HG03066 (cell line): ENCODE data around the gene GGN.
A peak's percentile ranks its signal among the peaks of the same experiment; 100 is the strongest.
"Not testable (repeated sequence)": the region's sequence is repeated elsewhere in the genome, so short reads cannot be mapped to it uniquely, and the experiment has no call there.

Source experiments
- ATAC-seq: cut with Tn5 transposase; IDR thresholded peaks from one replicate; pipeline ENCODE4 v1.9.1; 2021; ENCODE audit warnings: low read depth; ENCODE audit not compliant: unreplicated experiment

The GGN gene

GRCh38 chr19:38367041-38367440 lies 20.8 kb downstream of the GGN start:
- ATAC-seq, result no peak

DNA sequence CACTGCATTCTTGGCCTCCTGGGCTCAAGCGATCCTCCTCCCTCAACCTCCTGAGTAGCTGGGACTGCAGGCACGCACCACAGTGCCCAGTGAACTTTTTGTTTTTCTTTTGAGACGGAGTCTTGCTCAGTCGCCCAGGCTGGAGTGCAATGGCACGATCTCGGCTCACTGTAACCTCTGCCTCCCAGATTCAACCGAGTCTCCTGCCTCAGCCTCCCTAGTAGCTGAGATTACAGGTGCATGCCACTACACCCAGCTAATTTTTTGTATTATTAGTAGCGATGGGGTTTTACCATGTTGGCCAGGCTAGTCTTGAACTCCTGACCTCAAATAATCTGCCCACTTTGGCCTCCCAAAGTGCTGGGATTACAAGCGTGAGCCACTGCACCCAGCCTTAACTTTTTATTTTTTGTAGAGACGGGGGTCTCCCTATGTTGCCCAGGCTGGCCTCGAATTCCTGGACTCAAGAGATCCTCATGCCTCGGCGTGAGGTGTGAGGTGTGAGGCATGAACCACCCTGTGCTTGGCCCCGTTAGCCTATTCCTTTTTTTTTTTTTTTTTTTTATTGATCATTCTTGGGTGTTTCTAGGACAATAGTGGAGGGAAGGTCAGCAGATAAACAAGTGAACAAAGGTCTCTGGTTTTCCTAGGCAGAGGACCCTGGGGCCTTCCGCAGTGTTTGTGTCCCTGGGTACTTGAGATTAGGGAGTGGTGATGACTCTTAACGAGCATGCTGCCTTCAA lies 24.7 kb downstream of the GGN start:
- ATAC-seq, result not testable (repeated sequence)

- ATAC-seq, result no peak
These were observed 25.5 kb downstream of the GGN start for GRCh38 chr19:38362076-38362945.

- ATAC-seq, result no peak
These were observed 26.2 kb downstream of the GGN start for GRCh38 chr19:38361633-38362075.

GRCh38 chr19:38360839-38361631 lies 26.8 kb downstream of the GGN start:
- ATAC-seq, result no peak

DNA sequence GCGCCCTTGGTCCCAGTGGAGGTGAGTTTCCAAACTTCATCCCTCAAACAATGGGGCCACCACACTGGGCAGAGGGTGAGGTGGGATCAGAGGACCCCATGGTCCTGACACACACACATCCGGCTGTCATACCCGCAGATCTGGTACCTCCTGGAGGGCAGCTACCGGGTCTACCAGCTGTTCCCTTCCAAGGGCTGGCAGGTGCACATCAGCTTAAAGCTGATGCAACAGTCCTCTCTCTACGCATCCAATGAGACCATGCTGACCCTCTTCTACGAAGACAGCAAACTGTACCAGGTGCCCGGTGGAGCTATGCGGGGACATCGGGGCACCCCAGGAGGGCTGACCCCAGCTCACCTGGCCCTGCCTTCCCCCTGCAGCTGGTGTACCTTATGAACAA lies 27.5 kb downstream of the GGN start:
- no peak for ATAC-seq

DNA sequence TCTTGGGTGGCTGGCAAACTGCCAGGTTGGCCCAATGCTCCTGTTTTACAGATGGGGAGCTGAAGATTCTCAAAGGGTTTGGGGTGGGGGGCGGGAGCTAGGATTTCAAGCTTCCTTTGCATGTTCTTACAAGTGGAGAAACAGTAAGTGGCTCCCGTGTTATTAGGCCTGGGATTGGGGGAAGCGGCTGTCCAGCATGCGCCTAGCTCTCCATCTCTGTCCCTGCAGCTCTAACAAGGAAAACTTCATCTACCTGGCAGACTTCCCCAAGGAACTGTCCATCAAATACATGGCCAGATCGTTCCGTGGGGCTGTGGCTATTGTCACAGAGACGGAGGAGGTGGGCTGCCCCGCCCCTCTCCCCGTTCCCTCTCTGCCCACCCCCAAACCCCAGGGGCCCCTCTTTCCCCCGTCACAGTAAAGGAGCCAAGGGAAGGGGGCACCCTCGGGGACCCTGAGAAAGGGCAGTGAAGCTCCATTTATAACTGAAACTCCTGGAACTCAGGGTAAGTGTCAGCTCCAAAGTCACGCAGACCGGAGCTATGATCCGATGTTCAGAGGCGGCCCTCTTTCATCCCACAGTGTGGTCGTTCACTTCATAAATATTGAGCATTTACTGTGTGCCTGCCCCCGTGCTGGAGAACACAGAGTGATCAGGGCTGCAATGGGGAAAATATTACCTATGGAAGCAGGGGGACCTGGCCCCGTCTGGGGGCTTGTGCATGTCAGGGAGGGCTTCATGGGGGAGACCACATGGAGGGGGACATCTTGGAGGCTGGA lies 28.4 kb downstream of the GGN start:
- no peak for ATAC-seq

- ATAC-seq, result no peak
These were observed 29.8 kb downstream of the GGN start for GRCh38 chr19:38358071-38358470.

- no peak for ATAC-seq
These were observed 31.8 kb downstream of the GGN start for GRCh38 chr19:38355728-38356725.

GRCh38 chr19:38352611-38353010 lies 35.2 kb downstream of the GGN start:
- ATAC-seq, result no peak

GRCh38 chr19:38351865-38352395 lies 35.9 kb downstream of the GGN start:
- no peak for ATAC-seq

DNA sequence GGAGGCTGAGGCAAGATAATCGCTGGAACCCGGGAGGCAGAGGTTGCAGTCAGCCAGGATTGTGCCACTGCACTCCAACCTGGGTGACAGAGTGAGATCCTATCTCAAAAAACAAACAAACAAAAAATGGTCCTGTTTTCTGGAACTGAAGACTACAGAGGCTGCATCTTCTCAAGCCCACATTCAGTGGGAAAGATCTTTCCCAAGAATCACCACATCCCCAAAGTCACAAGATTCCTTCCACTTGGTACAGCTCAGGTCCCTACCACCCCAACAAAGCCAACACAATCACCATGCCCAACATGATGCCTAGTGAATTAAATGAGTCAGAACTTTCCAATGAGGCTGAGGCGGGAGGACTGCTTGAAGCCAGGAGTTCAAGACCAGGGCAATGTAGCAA lies 37.0 kb downstream of the GGN start:
- ATAC-seq, result no peak

GRCh38 chr19:38346837-38347236 lies 41.0 kb downstream of the GGN start:
- ATAC-seq, result no peak

DNA sequence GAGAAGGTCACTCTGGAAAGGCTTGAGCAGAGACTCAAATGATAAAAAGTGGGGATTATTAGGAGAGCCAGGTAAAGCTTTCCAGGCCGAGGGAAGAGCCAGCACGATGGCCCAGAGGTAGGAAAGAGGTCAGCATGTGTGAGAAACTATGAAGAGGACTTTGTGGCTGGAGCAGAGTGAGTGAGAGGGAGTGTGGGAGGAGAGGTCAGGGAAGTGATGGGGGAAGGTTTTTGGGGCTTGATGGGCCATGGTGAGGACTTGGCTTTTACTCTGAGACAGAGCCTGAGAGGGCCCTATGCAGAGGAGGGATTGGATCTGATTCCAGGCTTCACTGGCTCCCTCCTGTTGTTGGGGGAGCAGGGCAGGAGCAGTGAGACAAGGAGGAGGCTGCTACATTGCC lies 46.9 kb downstream of the GGN start:
- ATAC-seq, result no peak

DNA sequence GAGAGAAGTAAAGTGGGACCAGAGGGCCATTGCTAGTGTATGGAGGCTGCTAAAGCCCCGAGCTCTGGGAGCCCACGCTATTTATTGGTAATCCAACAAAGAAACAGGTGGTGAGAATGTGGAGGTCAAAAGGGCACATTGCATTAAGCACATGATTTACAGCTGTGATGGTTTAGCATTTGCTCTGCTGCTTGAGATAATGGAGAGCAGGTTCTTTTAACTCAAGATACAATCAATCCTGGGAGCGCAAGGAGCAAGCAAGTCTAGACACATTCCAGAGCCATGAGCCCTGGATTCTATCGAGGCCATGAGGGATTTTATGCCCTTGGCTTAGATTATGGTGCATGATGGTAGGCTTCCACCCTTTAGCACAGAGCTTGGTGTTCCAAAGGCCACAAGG lies 48.8 kb downstream of the GGN start:
- ATAC-seq, result not testable (repeated sequence)

DNA sequence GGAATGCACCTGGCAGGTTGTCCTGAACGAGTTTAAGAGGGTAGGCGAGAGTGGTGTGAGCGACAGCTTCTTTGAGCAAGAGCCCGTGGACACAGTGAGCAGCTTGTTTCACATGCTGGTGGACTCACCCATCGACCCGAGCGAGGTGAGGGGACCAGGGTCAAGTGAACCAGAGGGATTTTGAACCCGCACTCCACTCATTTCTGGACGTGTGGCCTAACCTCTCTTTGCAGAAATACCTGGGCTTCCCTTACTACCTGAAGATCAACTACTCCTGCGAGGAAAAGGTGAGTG lies 50.5 kb downstream of the GGN start:
- ATAC-seq, result no peak

GRCh38 chr19:38336638-38337359 lies 51.0 kb downstream of the GGN start:
- ATAC-seq, result peak; percentile 40

DNA sequence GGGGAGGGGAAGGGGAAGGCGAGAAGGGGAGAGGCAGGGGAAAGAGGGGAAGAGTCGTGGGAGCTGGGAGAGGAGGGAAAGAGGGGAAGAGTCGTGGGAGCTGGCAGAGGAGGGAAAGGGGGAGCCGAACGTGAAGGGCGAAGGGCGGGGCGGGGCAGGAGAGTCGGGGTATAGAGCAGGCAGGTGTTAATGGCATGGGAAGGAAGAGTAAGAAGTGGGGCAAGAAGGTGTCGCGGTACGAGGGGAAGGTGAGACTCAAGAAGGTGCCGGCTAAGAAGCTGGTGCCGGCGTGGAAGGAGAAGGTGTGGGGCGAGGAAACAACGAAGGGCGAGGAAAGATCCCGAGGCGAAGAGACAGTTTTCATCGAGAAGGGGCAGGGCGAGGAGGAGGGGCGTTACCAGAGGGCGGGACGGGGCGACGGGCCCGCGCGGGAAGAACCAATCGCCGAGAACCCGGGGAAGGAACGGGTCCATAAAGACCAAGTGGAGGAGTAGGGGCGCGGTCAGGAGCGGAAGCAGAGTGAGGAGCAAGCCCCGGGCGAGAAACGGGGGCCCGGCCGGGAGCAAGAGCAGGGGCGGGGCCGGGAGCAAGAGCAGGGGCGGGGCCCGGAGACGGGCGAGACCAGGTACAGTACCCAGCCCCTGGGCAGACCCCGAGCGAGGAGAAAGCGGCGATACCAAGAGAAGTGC lies 51.7 kb downstream of the GGN start:
- ATAC-seq, result peak; percentile 59
